ENCODE results near the gene GGTA1. TPM values are rescaled to one million over a fixed set of nuclear protein-coding genes. Genes with fewer than 3 reads are reported as not detected.

Gene GGTA1
- total RNA-seq, 1 donor from 2014 or later: not detected

GRCh38 chr9:121494192-121494591 lies 5.5 kb downstream of the GGTA1 start:
- DNase-seq: no peak
- Mint-ChIP-seq H3K36me3 (ENCODE audit: unreplicated experiment) (peaks cover 9% of the 10 kb centered on the region), H3K4me1 (ENCODE audit: low read depth, unreplicated experiment) (peaks cover 3% of the 10 kb centered on the region), H3K27ac (ENCODE audit: unreplicated experiment) (peak overlapping the region; percentile 12), H3K27me3 (ENCODE audit: unreplicated experiment) (peaks cover 12% of the 10 kb centered on the region), H3K4me3 (ENCODE audit: unreplicated experiment) (no peak overlapping the region), H3K9me3 (ENCODE audit: unreplicated experiment) (peaks cover 7% of the 10 kb centered on the region)
- TF ChIP-seq CTCF (IDR thresholded peaks at IDR 0.05; ENCODE audit: partially characterized antibody, unreplicated experiment): no peak

- Mint-ChIP-seq H3K4me1 (ENCODE audit: low read depth, unreplicated experiment) (no peaks in the 10 kb centered on the region), H3K36me3 (ENCODE audit: unreplicated experiment) (peaks cover 8% of the 10 kb centered on the region), H3K27me3 (ENCODE audit: unreplicated experiment) (peaks cover 4% of the 10 kb centered on the region), H3K9me3 (ENCODE audit: unreplicated experiment) (peaks cover 5% of the 10 kb centered on the region), H3K27ac (ENCODE audit: unreplicated experiment) (no peak overlapping the region), H3K4me3 (ENCODE audit: unreplicated experiment) (no peak overlapping the region)
- DNase-seq: no peak
- TF ChIP-seq CTCF (IDR thresholded peaks at IDR 0.05; ENCODE audit: partially characterized antibody, unreplicated experiment): no peak
These were observed 8.5 kb downstream of the GGTA1 start for GRCh38 chr9:121491111-121491510.

- peaks cover 2% of the 10 kb centered on the region for H3K27me3 Mint-ChIP-seq (ENCODE audit: unreplicated experiment)
- no peaks in the 10 kb centered on the region for H3K9me3 Mint-ChIP-seq (ENCODE audit: unreplicated experiment)
- no peak for DNase-seq
- H3K36me3 Mint-ChIP-seq (ENCODE audit: unreplicated experiment): no peaks in the 10 kb centered on the region
- TF ChIP-seq CTCF (IDR thresholded peaks at IDR 0.05; ENCODE audit: partially characterized antibody, unreplicated experiment): no peak
- no peak overlapping the region for H3K4me3 Mint-ChIP-seq (ENCODE audit: unreplicated experiment)
- no peaks in the 10 kb centered on the region for H3K4me1 Mint-ChIP-seq (ENCODE audit: low read depth, unreplicated experiment)
- no peak overlapping the region for H3K27ac Mint-ChIP-seq (ENCODE audit: unreplicated experiment)
These were observed 10.3 kb downstream of the GGTA1 start for GRCh38 chr9:121489344-121489743.

- no peak for DNase-seq
- Mint-ChIP-seq H3K4me3 (ENCODE audit: unreplicated experiment) (no peak overlapping the region), H3K27ac (ENCODE audit: unreplicated experiment) (no peak overlapping the region), H3K27me3 (ENCODE audit: unreplicated experiment) (no peaks in the 10 kb centered on the region), H3K9me3 (ENCODE audit: unreplicated experiment) (no peaks in the 10 kb centered on the region), H3K4me1 (ENCODE audit: low read depth, unreplicated experiment) (no peaks in the 10 kb centered on the region), H3K36me3 (ENCODE audit: unreplicated experiment) (no peaks in the 10 kb centered on the region)
- TF ChIP-seq CTCF (IDR thresholded peaks at IDR 0.05; ENCODE audit: partially characterized antibody, unreplicated experiment): no peak
These were observed 13.6 kb downstream of the GGTA1 start for GRCh38 chr9:121486043-121486442.

GRCh38 chr9:121485623-121486022 lies 14.0 kb downstream of the GGTA1 start:
- H3K27me3 Mint-ChIP-seq (ENCODE audit: unreplicated experiment): no peaks in the 10 kb centered on the region
- TF ChIP-seq CTCF (IDR thresholded peaks at IDR 0.05; ENCODE audit: partially characterized antibody, unreplicated experiment): no peak
- no peak overlapping the region for H3K27ac Mint-ChIP-seq (ENCODE audit: unreplicated experiment)
- H3K9me3 Mint-ChIP-seq (ENCODE audit: unreplicated experiment): no peaks in the 10 kb centered on the region
- H3K4me3 Mint-ChIP-seq (ENCODE audit: unreplicated experiment): no peak overlapping the region
- H3K36me3 Mint-ChIP-seq (ENCODE audit: unreplicated experiment): no peaks in the 10 kb centered on the region
- H3K4me1 Mint-ChIP-seq (ENCODE audit: low read depth, unreplicated experiment): no peaks in the 10 kb centered on the region
- no peak for DNase-seq

Data from glutamatergic neuron (in vitro differentiated cells).